ENCODE data around the gene TTBK1. TPM values are rescaled to one million over a fixed set of nuclear protein-coding genes. Genes with fewer than 3 reads are reported as not detected.

TTBK1 gene
- total RNA-seq, 2 donors from 2014 or later, result 0.26 to 0.33 TPM

GRCh38 chr6:43250992-43251373, 7.7 kb downstream of the TTBK1 start:
- no peak overlapping the region for H3K4me3 ChIP-seq
- peaks cover 0 to 4% of the 10 kb centered on the region in 2 donors for H3K27me3 ChIP-seq
- H3K9me3 ChIP-seq, result no peaks in the 10 kb centered on the region
- peaks cover 16% of the 10 kb centered on the region for H3K4me1 ChIP-seq
- 7 to 9% methylated on average over 8 of the region's 8 CpGs for WGBS, 2 donors
- H3K27ac ChIP-seq, result no peak overlapping the region
- intact Hi-C loops (cut with DNase I), result loop anchor here (10.0 kb wide), 2 partner anchors 84 to 254 kb away; no protein-coding TSS in a partner anchor
- no peaks in the 10 kb centered on the region for H3K36me3 ChIP-seq (replicated peaks in 1 of 2; ENCODE audit: insufficient read depth in 1 of 2, low read depth in 2 of 2)
- ATAC-seq (no peak), DNase-seq (no peak)
- no peak for TF ChIP-seq POLR2A (IDR thresholded peaks at IDR 0.05)
- TF ChIP-seq, protein P1, sequence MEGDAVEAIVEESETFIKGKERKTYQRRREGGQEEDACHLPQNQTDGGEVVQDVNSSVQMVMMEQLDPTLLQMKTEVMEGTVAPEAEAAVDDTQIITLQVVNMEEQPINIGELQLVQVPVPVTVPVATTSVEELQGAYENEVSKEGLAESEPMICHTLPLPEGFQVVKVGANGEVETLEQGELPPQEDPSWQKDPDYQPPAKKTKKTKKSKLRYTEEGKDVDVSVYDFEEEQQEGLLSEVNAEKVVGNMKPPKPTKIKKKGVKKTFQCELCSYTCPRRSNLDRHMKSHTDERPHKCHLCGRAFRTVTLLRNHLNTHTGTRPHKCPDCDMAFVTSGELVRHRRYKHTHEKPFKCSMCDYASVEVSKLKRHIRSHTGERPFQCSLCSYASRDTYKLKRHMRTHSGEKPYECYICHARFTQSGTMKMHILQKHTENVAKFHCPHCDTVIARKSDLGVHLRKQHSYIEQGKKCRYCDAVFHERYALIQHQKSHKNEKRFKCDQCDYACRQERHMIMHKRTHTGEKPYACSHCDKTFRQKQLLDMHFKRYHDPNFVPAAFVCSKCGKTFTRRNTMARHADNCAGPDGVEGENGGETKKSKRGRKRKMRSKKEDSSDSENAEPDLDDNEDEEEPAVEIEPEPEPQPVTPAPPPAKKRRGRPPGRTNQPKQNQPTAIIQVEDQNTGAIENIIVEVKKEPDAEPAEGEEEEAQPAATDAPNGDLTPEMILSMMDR (IDR thresholded peaks at IDR 0.05), result no peak

DNA sequence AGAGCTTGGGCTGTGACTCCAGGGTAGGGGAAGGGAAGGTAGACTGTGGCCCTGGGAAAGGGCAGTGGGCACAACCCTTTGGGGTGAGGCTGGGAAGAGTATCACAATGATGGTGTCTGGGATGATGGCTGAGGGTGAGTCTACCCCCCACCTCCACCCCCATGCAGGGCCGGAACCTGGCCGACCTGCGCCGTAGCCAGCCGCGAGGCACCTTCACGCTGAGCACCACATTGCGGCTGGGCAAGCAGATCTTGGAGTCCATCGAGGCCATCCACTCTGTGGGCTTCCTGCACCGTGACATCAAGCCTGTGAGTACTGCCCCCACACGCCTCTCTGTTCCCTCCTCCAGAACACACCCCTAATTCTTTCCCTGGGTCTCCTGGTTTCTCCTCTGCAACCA, 10.1 kb downstream of the TTBK1 start:
- Histone ChIP-seq H3K9me3 (no peaks in the 10 kb centered on the region), H3K36me3 (replicated peaks in 1 of 2; ENCODE audit: insufficient read depth in 1 of 2, low read depth in 2 of 2) (no peaks in the 10 kb centered on the region), H3K4me3 (no peak overlapping the region), H3K4me1 (no peaks in the 10 kb centered on the region), H3K27ac (no peak overlapping the region), H3K27me3 (peaks cover 0 to 4% of the 10 kb centered on the region in 2 donors)
- TF ChIP-seq, protein P1 (IDR thresholded peaks at IDR 0.05), result no peak
- TF ChIP-seq POLR2A (IDR thresholded peaks at IDR 0.05), result no peak
- DNase-seq (no peak), ATAC-seq (no peak)
- WGBS, 2 donors, result 80 to 90% methylated on average over 11 of the region's 11 CpGs
- intact Hi-C loops (cut with DNase I), result loop anchor here (10.0 kb wide), 2 partner anchors 81 to 251 kb away; no protein-coding TSS in a partner anchor

- Histone ChIP-seq H3K4me3 (no peak overlapping the region), H3K27me3 (peaks cover 0 to 4% of the 10 kb centered on the region in 2 donors), H3K27ac (no peak overlapping the region), H3K4me1 (no peaks in the 10 kb centered on the region), H3K9me3 (no peaks in the 10 kb centered on the region), H3K36me3 (replicated peaks in 1 of 2; ENCODE audit: insufficient read depth in 1 of 2, low read depth in 2 of 2) (no peaks in the 10 kb centered on the region)
- intact Hi-C loops (cut with DNase I), result loop anchor here (10.0 kb wide), 2 partner anchors 81 to 251 kb away; no protein-coding TSS in a partner anchor
- 81 to 89% methylated on average over 7 to 14 of the region's 15 CpGs for WGBS, 2 donors
- ATAC-seq (no peak), DNase-seq (no peak)
- TF ChIP-seq, protein P1 (IDR thresholded peaks at IDR 0.05), result no peak
- no peak for TF ChIP-seq POLR2A (IDR thresholded peaks at IDR 0.05)
These were observed 11.0 kb downstream of the TTBK1 start for GRCh38 chr6:43254138-43254817.

DNA sequence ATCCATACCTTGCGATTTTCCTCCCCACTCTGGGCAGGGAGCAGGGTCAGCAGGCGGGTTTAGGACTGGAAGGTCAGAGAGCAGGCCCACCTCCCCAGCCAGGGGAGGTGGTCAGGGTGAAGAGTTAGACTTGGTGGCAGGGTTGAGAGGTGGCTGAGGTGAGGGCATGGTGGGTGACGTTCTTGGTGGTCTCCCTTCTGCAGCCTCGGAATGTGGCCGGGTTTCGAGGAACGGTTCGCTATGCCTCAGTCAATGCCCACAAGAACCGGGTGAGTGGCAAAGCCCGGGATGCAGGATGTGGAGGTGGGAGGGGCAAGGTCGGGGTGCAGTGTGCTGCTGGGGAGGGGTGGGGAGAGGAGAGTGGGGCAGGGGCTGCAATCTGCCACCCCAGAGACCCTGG, 11.6 kb downstream of the TTBK1 start:
- no peak for DNase-seq
- ATAC-seq, result no peak
- 76 to 77% methylated on average over 9 to 11 of the region's 11 CpGs for WGBS, 2 donors
- Histone ChIP-seq H3K9me3 (no peaks in the 10 kb centered on the region), H3K36me3 (replicated peaks in 1 of 2; ENCODE audit: insufficient read depth in 1 of 2, low read depth in 2 of 2) (no peaks in the 10 kb centered on the region), H3K4me1 (no peaks in the 10 kb centered on the region), H3K27ac (no peak overlapping the region), H3K27me3 (peaks cover 0 to 4% of the 10 kb centered on the region in 2 donors), H3K4me3 (no peak overlapping the region)
- intact Hi-C loops (cut with DNase I), result loop anchor here (10.0 kb wide), 2 partner anchors 80 to 250 kb away; no protein-coding TSS in a partner anchor
- TF ChIP-seq, protein P1 (IDR thresholded peaks at IDR 0.05), result no peak
- TF ChIP-seq POLR2A (IDR thresholded peaks at IDR 0.05), result no peak

All from body of pancreas (tissue), 4 donors.